ENCODE data around the gene ADAT2.

Gene ADAT2

GRCh38 chr6:143405373-143406154 lies 44.9 kb downstream of the ADAT2 start:
- H3K27ac ChIP-seq (ENCODE audit: low read depth, low read length) = no peak overlapping the region
- no peaks in the 10 kb centered on the region for H3K4me1 ChIP-seq (ENCODE audit: insufficient read depth, low read length)
- no peaks in the 10 kb centered on the region for H3K27me3 ChIP-seq (ENCODE audit: control insufficient read depth in 1 of 2, insufficient read depth in 2 of 2, low read length in 2 of 2)
- no peak overlapping the region for H3K9ac ChIP-seq (ENCODE audit: low read length)
- H3K36me3 ChIP-seq (ENCODE audit: insufficient read depth, low read length) = no peaks in the 10 kb centered on the region
- no peaks in the 10 kb centered on the region for H3K9me3 ChIP-seq (ENCODE audit: low read length)
- H3K4me3 ChIP-seq (ENCODE audit: low read depth in 1 of 2, low read length in 2 of 2) = no peak overlapping the region

- H3K4me3 ChIP-seq (ENCODE audit: low read depth in 1 of 2, low read length in 2 of 2) = no peak overlapping the region
- H3K27me3 ChIP-seq (ENCODE audit: control insufficient read depth in 1 of 2, insufficient read depth in 2 of 2, low read length in 2 of 2) = no peaks in the 10 kb centered on the region
- no peaks in the 10 kb centered on the region for H3K36me3 ChIP-seq (ENCODE audit: insufficient read depth, low read length)
- no peaks in the 10 kb centered on the region for H3K4me1 ChIP-seq (ENCODE audit: insufficient read depth, low read length)
- no peak overlapping the region for H3K27ac ChIP-seq (ENCODE audit: low read depth, low read length)
- no peaks in the 10 kb centered on the region for H3K9me3 ChIP-seq (ENCODE audit: low read length)
- no peak overlapping the region for H3K9ac ChIP-seq (ENCODE audit: low read length)
Observed at GRCh38 chr6:143402721-143403336, 47.7 kb downstream of the ADAT2 start.

- H3K4me1 ChIP-seq (ENCODE audit: insufficient read depth, low read length) = no peaks in the 10 kb centered on the region
- no peaks in the 10 kb centered on the region for H3K9me3 ChIP-seq (ENCODE audit: low read length)
- H3K27ac ChIP-seq (ENCODE audit: low read depth, low read length) = no peak overlapping the region
- no peaks in the 10 kb centered on the region for H3K27me3 ChIP-seq (ENCODE audit: control insufficient read depth in 1 of 2, insufficient read depth in 2 of 2, low read length in 2 of 2)
- H3K36me3 ChIP-seq (ENCODE audit: insufficient read depth, low read length) = no peaks in the 10 kb centered on the region
- no peak overlapping the region for H3K4me3 ChIP-seq (ENCODE audit: low read depth in 1 of 2, low read length in 2 of 2)
- no peak overlapping the region for H3K9ac ChIP-seq (ENCODE audit: low read length)
Observed at GRCh38 chr6:143401636-143402370, 48.7 kb downstream of the ADAT2 start.

GRCh38 chr6:143401068-143401446 lies 49.4 kb downstream of the ADAT2 start:
- H3K27ac ChIP-seq (ENCODE audit: low read depth, low read length) = no peak overlapping the region
- no peak overlapping the region for H3K9ac ChIP-seq (ENCODE audit: low read length)
- H3K27me3 ChIP-seq (ENCODE audit: control insufficient read depth in 1 of 2, insufficient read depth in 2 of 2, low read length in 2 of 2) = no peaks in the 10 kb centered on the region
- no peaks in the 10 kb centered on the region for H3K4me1 ChIP-seq (ENCODE audit: insufficient read depth, low read length)
- no peaks in the 10 kb centered on the region for H3K36me3 ChIP-seq (ENCODE audit: insufficient read depth, low read length)
- H3K9me3 ChIP-seq (ENCODE audit: low read length) = no peaks in the 10 kb centered on the region
- H3K4me3 ChIP-seq (ENCODE audit: low read depth in 1 of 2, low read length in 2 of 2) = no peak overlapping the region

GRCh38 chr6:143400258-143401067 lies 50.0 kb downstream of the ADAT2 start:
- Histone ChIP-seq H3K4me3 (ENCODE audit: low read depth in 1 of 2, low read length in 2 of 2) (no peak overlapping the region), H3K9ac (ENCODE audit: low read length) (no peak overlapping the region), H3K27me3 (ENCODE audit: control insufficient read depth in 1 of 2, insufficient read depth in 2 of 2, low read length in 2 of 2) (no peaks in the 10 kb centered on the region), H3K27ac (ENCODE audit: low read depth, low read length) (no peak overlapping the region), H3K36me3 (ENCODE audit: insufficient read depth, low read length) (no peaks in the 10 kb centered on the region), H3K9me3 (ENCODE audit: low read length) (no peaks in the 10 kb centered on the region), H3K4me1 (ENCODE audit: insufficient read depth, low read length) (no peaks in the 10 kb centered on the region)

- Histone ChIP-seq H3K27ac (ENCODE audit: low read depth, low read length) (no peak overlapping the region), H3K27me3 (ENCODE audit: control insufficient read depth in 1 of 2, insufficient read depth in 2 of 2, low read length in 2 of 2) (no peaks in the 10 kb centered on the region), H3K9me3 (ENCODE audit: low read length) (no peaks in the 10 kb centered on the region), H3K36me3 (ENCODE audit: insufficient read depth, low read length) (no peaks in the 10 kb centered on the region), H3K4me1 (ENCODE audit: insufficient read depth, low read length) (no peaks in the 10 kb centered on the region), H3K9ac (ENCODE audit: low read length) (no peak overlapping the region), H3K4me3 (ENCODE audit: low read depth in 1 of 2, low read length in 2 of 2) (no peak overlapping the region)
Observed at GRCh38 chr6:143399775-143400174, 50.7 kb downstream of the ADAT2 start.

GRCh38 chr6:143399176-143399575 lies 51.3 kb downstream of the ADAT2 start:
- no peak overlapping the region for H3K27ac ChIP-seq (ENCODE audit: low read depth, low read length)
- no peaks in the 10 kb centered on the region for H3K9me3 ChIP-seq (ENCODE audit: low read length)
- H3K9ac ChIP-seq (ENCODE audit: low read length) = no peak overlapping the region
- H3K4me3 ChIP-seq (ENCODE audit: low read depth in 1 of 2, low read length in 2 of 2) = no peak overlapping the region
- no peaks in the 10 kb centered on the region for H3K4me1 ChIP-seq (ENCODE audit: insufficient read depth, low read length)
- no peaks in the 10 kb centered on the region for H3K27me3 ChIP-seq (ENCODE audit: control insufficient read depth in 1 of 2, insufficient read depth in 2 of 2, low read length in 2 of 2)
- no peaks in the 10 kb centered on the region for H3K36me3 ChIP-seq (ENCODE audit: insufficient read depth, low read length)

DNA sequence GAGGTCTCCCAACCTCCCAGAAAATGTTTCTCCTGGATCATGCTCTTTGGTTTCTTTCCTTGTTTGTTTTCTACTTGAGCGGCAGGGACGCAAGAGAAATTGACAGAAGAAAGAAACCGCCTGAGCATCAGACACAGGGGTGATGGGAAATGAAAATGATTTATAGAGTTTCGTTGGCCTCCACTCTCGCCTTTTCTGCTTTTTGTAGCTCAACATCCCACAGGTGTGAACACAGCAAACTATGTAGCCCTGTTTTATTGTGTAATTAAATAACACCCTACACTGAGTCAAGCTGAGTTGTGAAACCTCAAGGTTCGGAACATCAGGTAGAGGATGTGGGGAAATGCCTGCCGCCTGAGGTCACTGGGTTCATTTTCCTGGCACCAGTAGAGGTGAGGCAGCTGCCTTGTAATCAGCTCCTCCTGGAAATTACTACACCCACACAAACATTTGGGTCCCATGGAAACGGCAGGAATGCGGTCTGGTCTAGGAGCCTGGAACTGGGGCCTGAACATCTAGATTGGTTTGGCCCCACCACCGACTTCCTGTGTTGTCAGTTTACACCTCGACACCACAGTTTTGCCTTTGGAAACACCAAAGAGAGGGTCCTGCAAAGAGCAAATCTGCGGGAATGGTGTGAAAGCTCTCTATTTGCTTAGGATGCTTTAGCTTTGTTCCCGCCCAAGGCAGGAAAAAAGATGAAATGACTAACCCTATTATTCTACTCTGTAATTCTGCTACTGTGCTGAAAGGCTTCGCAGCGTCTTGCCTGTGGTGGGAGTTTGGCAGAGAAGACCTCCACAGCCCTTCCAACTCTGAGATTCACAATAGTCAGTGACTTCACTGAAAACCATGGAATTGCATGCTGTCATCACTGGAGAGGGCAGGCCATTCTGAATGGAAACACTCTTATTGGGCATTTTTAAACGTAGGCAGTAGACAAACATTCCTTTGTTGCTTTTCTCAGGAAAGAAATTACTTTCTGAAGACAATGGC lies 53.0 kb downstream of the ADAT2 start:
- Histone ChIP-seq H3K36me3 (ENCODE audit: insufficient read depth, low read length) (no peaks in the 10 kb centered on the region), H3K4me3 (ENCODE audit: low read depth in 1 of 2, low read length in 2 of 2) (no peak overlapping the region), H3K4me1 (ENCODE audit: insufficient read depth, low read length) (no peaks in the 10 kb centered on the region), H3K9me3 (ENCODE audit: low read length) (no peaks in the 10 kb centered on the region), H3K9ac (ENCODE audit: low read length) (no peak overlapping the region), H3K27ac (ENCODE audit: low read depth, low read length) (no peak overlapping the region), H3K27me3 (ENCODE audit: control insufficient read depth in 1 of 2, insufficient read depth in 2 of 2, low read length in 2 of 2) (no peaks in the 10 kb centered on the region)

DNA sequence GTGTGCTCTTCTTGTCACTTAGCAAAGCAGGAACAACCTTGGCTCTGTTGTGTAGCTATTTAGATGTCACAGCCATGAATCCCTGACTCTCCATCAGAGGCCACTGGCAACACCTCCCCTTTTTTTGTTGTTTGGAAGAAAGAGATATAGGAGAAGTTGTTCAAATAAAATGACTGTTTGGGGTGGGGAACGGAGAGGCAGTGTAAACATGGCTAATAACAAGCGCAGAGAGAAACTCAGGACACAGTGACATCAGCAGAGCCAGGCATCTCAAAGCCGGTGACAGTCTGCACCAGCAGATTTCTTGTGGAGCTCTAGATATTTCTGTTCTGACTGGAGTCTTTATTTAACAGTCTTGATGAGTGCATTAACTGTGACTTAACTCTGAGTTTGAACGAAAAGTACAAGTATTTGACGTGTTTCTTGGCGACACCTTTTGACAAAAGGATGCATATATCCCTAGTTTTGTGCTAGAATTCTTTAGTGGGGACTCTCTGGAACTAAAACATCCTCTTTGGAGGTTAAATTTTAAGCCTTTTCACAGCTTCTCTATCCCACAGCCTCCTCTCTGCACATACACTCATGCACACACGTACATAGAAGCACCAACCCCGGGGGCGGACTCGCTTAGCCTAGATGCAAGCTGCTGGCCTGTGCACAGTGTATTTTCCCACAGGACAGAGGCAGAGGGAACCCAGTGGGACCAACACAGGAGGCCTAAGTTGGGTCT lies 53.8 kb downstream of the ADAT2 start:
- Histone ChIP-seq H3K9me3 (ENCODE audit: low read length) (no peaks in the 10 kb centered on the region), H3K9ac (ENCODE audit: low read length) (no peak overlapping the region), H3K27me3 (ENCODE audit: control insufficient read depth in 1 of 2, insufficient read depth in 2 of 2, low read length in 2 of 2) (no peaks in the 10 kb centered on the region), H3K36me3 (ENCODE audit: insufficient read depth, low read length) (no peaks in the 10 kb centered on the region), H3K4me3 (ENCODE audit: low read depth in 1 of 2, low read length in 2 of 2) (no peak overlapping the region), H3K4me1 (ENCODE audit: insufficient read depth, low read length) (no peaks in the 10 kb centered on the region), H3K27ac (ENCODE audit: low read depth, low read length) (no peak overlapping the region)

GRCh38 chr6:143395699-143396098 lies 54.8 kb downstream of the ADAT2 start:
- no peaks in the 10 kb centered on the region for H3K9me3 ChIP-seq (ENCODE audit: low read length)
- no peaks in the 10 kb centered on the region for H3K27me3 ChIP-seq (ENCODE audit: control insufficient read depth in 1 of 2, insufficient read depth in 2 of 2, low read length in 2 of 2)
- no peaks in the 10 kb centered on the region for H3K4me1 ChIP-seq (ENCODE audit: insufficient read depth, low read length)
- H3K36me3 ChIP-seq (ENCODE audit: insufficient read depth, low read length) = no peaks in the 10 kb centered on the region
- no peak overlapping the region for H3K9ac ChIP-seq (ENCODE audit: low read length)
- no peak overlapping the region for H3K27ac ChIP-seq (ENCODE audit: low read depth, low read length)
- no peak overlapping the region for H3K4me3 ChIP-seq (ENCODE audit: low read depth in 1 of 2, low read length in 2 of 2)

Data from muscle layer of colon (tissue), 2 donors.